HFFc6 (cell line): ENCODE data around the gene PRLR. TPM values are rescaled to one million over a fixed set of nuclear protein-coding genes. Genes with fewer than 3 reads are reported as not detected.

ENCODE experiments used
- DNase-seq: peaks from one replicate; pipeline ENCODE4 v3.0.0-alpha.2; 2018
- H3K27ac Mint-ChIP-seq: 2 replicates; pipeline ENCODE4 v1.8.0; 2020; ENCODE audit warnings: mild to moderate bottlenecking, mixed read lengths
- H3K27me3 Mint-ChIP-seq: 2 replicates; pipeline ENCODE4 v1.8.0; 2021; ENCODE audit warnings: mild to moderate bottlenecking, moderate library complexity, mixed read lengths; ENCODE audit not compliant: insufficient read depth
- H3K36me3 Mint-ChIP-seq: 2 replicates; pipeline ENCODE4 v1.8.0; 2021; ENCODE audit warnings: low read depth, mixed read lengths
- H3K4me1 Mint-ChIP-seq: 2 replicates; pipeline ENCODE4 v1.8.0; 2020; ENCODE audit warnings: low read depth, mixed read lengths
- H3K4me3 Mint-ChIP-seq: 2 replicates; pipeline ENCODE4 v1.8.0; 2020; ENCODE audit warnings: mild to moderate bottlenecking, moderate library complexity, mixed read lengths
- H3K9me3 Mint-ChIP-seq: 2 replicates; pipeline ENCODE4 v1.8.0; 2020; ENCODE audit warnings: mild to moderate bottlenecking, mixed read lengths
- CTCF ChIP-seq: fragments of 200-600 bp; sonication (generic); IDR thresholded peaks from 2 replicates; pipeline ENCODE4 v1.5.0; 2021; ENCODE audit warnings: antibody characterized with exemption, mild to moderate bottlenecking
- total RNA-seq, 6 experiments: library from RNA; stranded (reverse); fragmentation: NEBNext Ultra II Directional; extraction: Animal tissue kit (Norgen Biotek cat#: 25700); gene quantifications; 2 replicates in 1 of 6; 3 replicates in 5 of 6; pipeline ENCODE4 v1.2.3, GENCODE V29; 2021

PRLR gene
- total RNA-seq, 6 experiments from 2014 or later: 0.91 to 1.5 (median 1.3) TPM

GRCh38 chr5:35024911-35025510 lies 205.3 kb downstream of the PRLR start:
- Mint-ChIP-seq H3K9me3 (no peaks in the 10 kb centered on the region), H3K27ac (no peak overlapping the region), H3K36me3 (no peaks in the 10 kb centered on the region), H3K4me1 (peaks cover 19% of the 10 kb centered on the region), H3K27me3 (no peaks in the 10 kb centered on the region), H3K4me3 (no peak overlapping the region)
- DNase-seq: no peak
- no peak for TF ChIP-seq CTCF

GRCh38 chr5:35023391-35024178 lies 206.7 kb downstream of the PRLR start:
- H3K27ac Mint-ChIP-seq: no peak overlapping the region
- H3K4me3 Mint-ChIP-seq: no peak overlapping the region
- H3K27me3 Mint-ChIP-seq: no peaks in the 10 kb centered on the region
- DNase-seq: no peak
- no peaks in the 10 kb centered on the region for H3K9me3 Mint-ChIP-seq
- no peak for TF ChIP-seq CTCF
- H3K36me3 Mint-ChIP-seq: no peaks in the 10 kb centered on the region
- peaks cover 6% of the 10 kb centered on the region for H3K4me1 Mint-ChIP-seq

- no peak overlapping the region for H3K27ac Mint-ChIP-seq
- no peak overlapping the region for H3K4me3 Mint-ChIP-seq
- no peak for DNase-seq
- H3K27me3 Mint-ChIP-seq: peaks cover 12% of the 10 kb centered on the region
- no peak for TF ChIP-seq CTCF
- H3K4me1 Mint-ChIP-seq: peaks cover 10% of the 10 kb centered on the region; the same call in 1 of the 2 replicates
- H3K9me3 Mint-ChIP-seq: no peaks in the 10 kb centered on the region
- H3K36me3 Mint-ChIP-seq: no peaks in the 10 kb centered on the region
These were observed 213.9 kb downstream of the PRLR start for GRCh38 chr5:35016174-35017051.

GRCh38 chr5:35015063-35015462 lies 215.2 kb downstream of the PRLR start:
- no peak overlapping the region for H3K27ac Mint-ChIP-seq
- no peaks in the 10 kb centered on the region for H3K36me3 Mint-ChIP-seq
- DNase-seq: no peak
- no peaks in the 10 kb centered on the region for H3K9me3 Mint-ChIP-seq
- H3K4me1 Mint-ChIP-seq: peaks cover 10% of the 10 kb centered on the region; the same call in 1 of the 2 replicates
- no peak for TF ChIP-seq CTCF
- peaks cover 12% of the 10 kb centered on the region for H3K27me3 Mint-ChIP-seq
- H3K4me3 Mint-ChIP-seq: no peak overlapping the region

GRCh38 chr5:35012796-35013195 lies 217.5 kb downstream of the PRLR start:
- Mint-ChIP-seq H3K36me3 (no peaks in the 10 kb centered on the region), H3K4me3 (no peak overlapping the region), H3K4me1 (peaks cover 22% of the 10 kb centered on the region; the same call in 1 of the 2 replicates), H3K9me3 (no peaks in the 10 kb centered on the region), H3K27me3 (peaks cover 15% of the 10 kb centered on the region), H3K27ac (no peak overlapping the region)
- TF ChIP-seq CTCF: no peak
- DNase-seq: no peak
